ENCODE results near the gene DAG1. TPM values are rescaled to one million over a fixed set of nuclear protein-coding genes. Genes with fewer than 3 reads are reported as not detected.

The DAG1 gene
- total RNA-seq, 1 experiment from 2014 or later, result 206 TPM

DNA sequence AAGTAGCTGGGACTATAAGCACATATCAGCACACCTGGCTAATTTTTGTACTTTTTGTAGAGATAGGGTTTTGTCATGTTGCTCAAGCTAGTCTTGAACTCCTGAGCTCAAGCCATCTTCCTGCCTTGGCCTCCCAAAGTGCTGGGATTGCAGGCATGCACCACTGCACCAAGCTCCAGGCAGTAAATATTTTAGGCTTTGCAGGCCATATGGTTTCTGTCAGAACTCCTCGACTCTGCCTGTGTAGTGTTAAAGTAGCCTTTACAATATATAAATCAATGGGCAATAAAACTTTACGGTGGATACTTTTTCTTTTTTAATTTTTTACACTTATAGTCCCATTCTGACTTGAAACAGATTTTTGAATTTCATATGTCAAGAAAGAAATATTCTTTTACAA lies 41.6 kb downstream of the DAG1 start:
- Histone ChIP-seq H3F3A (ENCODE audit: insufficient read depth, low read depth) (peaks cover 4% of the 10 kb centered on the region; the same call in 1 of the 2 replicates), H3K27me3 (ENCODE audit: insufficient read depth, low read depth) (no peaks in the 10 kb centered on the region), H3K9me3 (ENCODE audit: insufficient read depth, low read depth) (no peaks in the 10 kb centered on the region), H3K36me3 (ENCODE audit: low read depth) (peaks cover 10% of the 10 kb centered on the region), H3K9me2 (ENCODE audit: insufficient read depth) (no peaks in the 10 kb centered on the region), H2AFZ (no peak overlapping the region), H3K79me2 (ENCODE audit: low read depth) (peaks cover 14% of the 10 kb centered on the region; the same call in 1 of the 2 replicates), H3K4me2 (no peak overlapping the region), H3K27ac (no peak overlapping the region), H3K4me1 (replicated peaks; ENCODE audit: insufficient read depth) (peaks cover 8% of the 10 kb centered on the region), H3K4me3 (no peak overlapping the region), H4K20me1 (ENCODE audit: insufficient read depth) (no peaks in the 10 kb centered on the region)
- no TSS peak for BruUV-seq (replicated peaks)
- ChIA-PET CTCF (no interaction called here), POLR2A (ENCODE audit: unreplicated experiment) (interaction anchor here (0.7 kb wide), 1 partner anchor 10 kb away, joined by 5 read pairs; no protein-coding TSS in a partner anchor)
- no peak for DNase-seq
- no peak for TF ChIP-seq EZH2 (IDR thresholded peaks at IDR 0.05; ENCODE audit: low read depth)
- TF ChIP-seq, protein P1, sequence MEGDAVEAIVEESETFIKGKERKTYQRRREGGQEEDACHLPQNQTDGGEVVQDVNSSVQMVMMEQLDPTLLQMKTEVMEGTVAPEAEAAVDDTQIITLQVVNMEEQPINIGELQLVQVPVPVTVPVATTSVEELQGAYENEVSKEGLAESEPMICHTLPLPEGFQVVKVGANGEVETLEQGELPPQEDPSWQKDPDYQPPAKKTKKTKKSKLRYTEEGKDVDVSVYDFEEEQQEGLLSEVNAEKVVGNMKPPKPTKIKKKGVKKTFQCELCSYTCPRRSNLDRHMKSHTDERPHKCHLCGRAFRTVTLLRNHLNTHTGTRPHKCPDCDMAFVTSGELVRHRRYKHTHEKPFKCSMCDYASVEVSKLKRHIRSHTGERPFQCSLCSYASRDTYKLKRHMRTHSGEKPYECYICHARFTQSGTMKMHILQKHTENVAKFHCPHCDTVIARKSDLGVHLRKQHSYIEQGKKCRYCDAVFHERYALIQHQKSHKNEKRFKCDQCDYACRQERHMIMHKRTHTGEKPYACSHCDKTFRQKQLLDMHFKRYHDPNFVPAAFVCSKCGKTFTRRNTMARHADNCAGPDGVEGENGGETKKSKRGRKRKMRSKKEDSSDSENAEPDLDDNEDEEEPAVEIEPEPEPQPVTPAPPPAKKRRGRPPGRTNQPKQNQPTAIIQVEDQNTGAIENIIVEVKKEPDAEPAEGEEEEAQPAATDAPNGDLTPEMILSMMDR (conservative IDR thresholded peaks at IDR 0.05), result no peak
- intact Hi-C loops (cut with micrococcal nuclease; ENCODE audit: unreplicated experiment), result no loop called here

GRCh38 chr3:49512781-49513355 lies 42.8 kb downstream of the DAG1 start:
- CTCF ChIA-PET, result interaction anchor here (1.2 kb wide), 1 partner anchor 59 kb away, joined by 3 read pairs; no protein-coding TSS in a partner anchor
- peak overlapping the region; percentile 51; the same call in 1 of the 2 replicates for H3K27ac ChIP-seq
- TF ChIP-seq, protein P1 (conservative IDR thresholded peaks at IDR 0.05), result no peak
- TF ChIP-seq EZH2 (IDR thresholded peaks at IDR 0.05; ENCODE audit: low read depth), result no peak

DNA sequence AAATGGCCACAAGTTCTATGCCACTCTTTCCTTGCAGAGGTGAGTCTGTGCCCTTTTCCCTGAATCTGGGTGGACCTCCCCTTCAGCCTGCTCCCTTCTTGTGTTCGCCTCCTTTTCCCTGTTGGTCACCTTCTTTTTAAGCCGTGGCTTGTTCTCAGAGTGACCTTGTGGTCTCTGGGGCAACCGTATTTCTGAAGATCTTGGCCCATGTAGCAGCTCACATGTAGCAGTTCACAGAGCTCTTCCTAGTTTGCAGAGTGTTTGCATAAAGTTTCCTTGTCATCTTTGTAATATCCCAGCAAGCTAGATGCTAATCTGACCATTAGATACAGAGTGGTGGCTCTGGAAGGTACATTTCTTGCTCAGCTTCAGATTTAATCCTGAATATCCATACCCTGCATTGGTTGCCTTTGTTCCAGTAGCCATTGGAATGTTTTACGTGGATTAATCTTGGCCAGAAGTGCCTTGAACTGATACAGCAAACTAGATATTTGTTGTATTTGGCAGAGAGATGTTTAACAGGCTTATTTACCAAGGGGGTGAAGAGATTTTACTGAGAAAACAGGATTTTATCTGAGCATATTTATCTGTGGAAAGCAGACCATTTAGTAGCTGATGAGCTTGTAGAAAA lies 43.5 kb downstream of the DAG1 start:
- Histone ChIP-seq H3K4me1 (replicated peaks; ENCODE audit: insufficient read depth) (peaks cover 8% of the 10 kb centered on the region), H3K4me3 (no peak overlapping the region), H3F3A (ENCODE audit: insufficient read depth, low read depth) (peaks cover 1% of the 10 kb centered on the region; the same call in 1 of the 2 replicates), H3K27me3 (ENCODE audit: insufficient read depth, low read depth) (no peaks in the 10 kb centered on the region), H2AFZ (no peak overlapping the region), H3K36me3 (ENCODE audit: low read depth) (peaks cover 10% of the 10 kb centered on the region), H3K79me2 (ENCODE audit: low read depth) (peaks cover 4% of the 10 kb centered on the region; the same call in 1 of the 2 replicates), H4K20me1 (ENCODE audit: insufficient read depth) (no peaks in the 10 kb centered on the region), H3K27ac (no peak overlapping the region; the same call in 1 of the 2 replicates), H3K4me2 (no peak overlapping the region), H3K9me3 (ENCODE audit: insufficient read depth, low read depth) (no peaks in the 10 kb centered on the region), H3K9me2 (ENCODE audit: insufficient read depth) (no peaks in the 10 kb centered on the region)
- no TSS peak for BruUV-seq (replicated peaks)
- no peak for DNase-seq
- TF ChIP-seq EZH2 (IDR thresholded peaks at IDR 0.05; ENCODE audit: low read depth), result no peak
- TF ChIP-seq, protein P1 (conservative IDR thresholded peaks at IDR 0.05), result no peak
- POLR2A ChIA-PET (ENCODE audit: unreplicated experiment), result interaction anchor here (0.6 kb wide), 3 partner anchors 51 to 1986 kb away, joined by 3 to 5 read pairs (median 3); partner anchors contain the start of gene DCAF1
- intact Hi-C loops (cut with micrococcal nuclease; ENCODE audit: unreplicated experiment), result no loop called here
- CTCF ChIA-PET, result interaction anchor here (0.9 to 1.2 kb wide), 2 partner anchors 26 to 59 kb away, joined by 3 read pairs; no protein-coding TSS in a partner anchor

More at GRCh38 chr3:49512781-49513355, 42.8 kb downstream of the DAG1 start:
- DNase-seq, result peak; percentile 16 to 63
- Histone ChIP-seq H3K27me3 (ENCODE audit: insufficient read depth, low read depth) (no peaks in the 10 kb centered on the region), H3K4me3 (no peak overlapping the region), H3F3A (ENCODE audit: insufficient read depth, low read depth) (peaks cover 4% of the 10 kb centered on the region; the same call in 1 of the 2 replicates), H3K4me2 (peak overlapping the region; percentile 40), H3K4me1 (replicated peaks; ENCODE audit: insufficient read depth) (peaks cover 8% of the 10 kb centered on the region), H3K36me3 (ENCODE audit: low read depth) (peaks cover 10% of the 10 kb centered on the region), H3K79me2 (ENCODE audit: low read depth) (peaks cover 10% of the 10 kb centered on the region; the same call in 1 of the 2 replicates), H3K9me2 (ENCODE audit: insufficient read depth) (no peaks in the 10 kb centered on the region), H2AFZ (no peak overlapping the region), H3K9me3 (ENCODE audit: insufficient read depth, low read depth) (no peaks in the 10 kb centered on the region), H4K20me1 (ENCODE audit: insufficient read depth) (no peaks in the 10 kb centered on the region)
- POLR2A ChIA-PET (ENCODE audit: unreplicated experiment), result interaction anchor here (0.6 kb wide), 2 partner anchors 38 to 50 kb away, joined by 5 to 8 read pairs; no protein-coding TSS in a partner anchor
- intact Hi-C loops (cut with micrococcal nuclease; ENCODE audit: unreplicated experiment), result no loop called here
- no TSS peak for BruUV-seq (replicated peaks)
